Measurements from ENCODE around the gene SPATA31C1. TPM values are rescaled to one million over a fixed set of nuclear protein-coding genes. Genes with fewer than 3 reads are reported as not detected.

Gene SPATA31C1
- total RNA-seq, 1 donor from 2014 or later: 0.07 TPM

- no peaks in the 10 kb centered on the region for H3K27me3 Mint-ChIP-seq
- H3K4me1 Mint-ChIP-seq (ENCODE audit: unreplicated experiment): peaks cover 3% of the 10 kb centered on the region
- no peaks in the 10 kb centered on the region for H3K36me3 Mint-ChIP-seq
- peak; percentile 67 for DNase-seq (ENCODE audit: extremely low spot score, unreplicated experiment)
- no peak overlapping the region for H3K4me3 Mint-ChIP-seq
- no peaks in the 10 kb centered on the region for H3K9me3 Mint-ChIP-seq
- peak; percentile 36 for TF ChIP-seq CTCF (conservative IDR thresholded peaks at IDR 0.05)
- no peak overlapping the region for H3K27ac Mint-ChIP-seq
Measured at GRCh38 chr9:87883990-87884389, 33.8 kb upstream of the SPATA31C1 start.

GRCh38 chr9:87884578-87885459 is 32.9 kb upstream of the SPATA31C1 start:
- peaks cover 3% of the 10 kb centered on the region for H3K4me1 Mint-ChIP-seq (ENCODE audit: unreplicated experiment)
- no peaks in the 10 kb centered on the region for H3K9me3 Mint-ChIP-seq
- no peak overlapping the region for H3K4me3 Mint-ChIP-seq
- H3K36me3 Mint-ChIP-seq: no peaks in the 10 kb centered on the region
- H3K27ac Mint-ChIP-seq: no peak overlapping the region
- H3K27me3 Mint-ChIP-seq: no peaks in the 10 kb centered on the region
- peak; percentile 56 for DNase-seq (ENCODE audit: extremely low spot score, unreplicated experiment)
- TF ChIP-seq CTCF (conservative IDR thresholded peaks at IDR 0.05): no peak

- Mint-ChIP-seq H3K4me1 (ENCODE audit: unreplicated experiment) (peaks cover 3% of the 10 kb centered on the region), H3K27me3 (no peaks in the 10 kb centered on the region), H3K9me3 (no peaks in the 10 kb centered on the region), H3K4me3 (no peak overlapping the region), H3K36me3 (no peaks in the 10 kb centered on the region), H3K27ac (no peak overlapping the region)
- no peak for TF ChIP-seq CTCF (conservative IDR thresholded peaks at IDR 0.05)
- DNase-seq (ENCODE audit: extremely low spot score, unreplicated experiment): peak; percentile 48
Measured at GRCh38 chr9:87885484-87886189, 32.1 kb upstream of the SPATA31C1 start.

GRCh38 chr9:87886210-87886932 is 31.4 kb upstream of the SPATA31C1 start:
- no peaks in the 10 kb centered on the region for H3K9me3 Mint-ChIP-seq

More at GRCh38 chr9:87886210-87886932, 31.4 kb upstream of the SPATA31C1 start:
- no peak overlapping the region for H3K27ac Mint-ChIP-seq
- no peaks in the 10 kb centered on the region for H3K36me3 Mint-ChIP-seq
- no peak for TF ChIP-seq CTCF (conservative IDR thresholded peaks at IDR 0.05)
- peak; percentile 55 for DNase-seq (ENCODE audit: extremely low spot score, unreplicated experiment)
- no peaks in the 10 kb centered on the region for H3K27me3 Mint-ChIP-seq
- H3K4me3 Mint-ChIP-seq: no peak overlapping the region
- H3K4me1 Mint-ChIP-seq (ENCODE audit: unreplicated experiment): peaks cover 3% of the 10 kb centered on the region

All from type B pancreatic cell (in vitro differentiated cells).